ENCODE measurements around the gene CAPRIN1. TPM values are rescaled to one million over a fixed set of nuclear protein-coding genes. Genes with fewer than 3 reads are reported as not detected.

CAPRIN1 gene
- total and polyA plus RNA-seq, 2 experiments from 2014 or later: 119 to 365 TPM

DNA sequence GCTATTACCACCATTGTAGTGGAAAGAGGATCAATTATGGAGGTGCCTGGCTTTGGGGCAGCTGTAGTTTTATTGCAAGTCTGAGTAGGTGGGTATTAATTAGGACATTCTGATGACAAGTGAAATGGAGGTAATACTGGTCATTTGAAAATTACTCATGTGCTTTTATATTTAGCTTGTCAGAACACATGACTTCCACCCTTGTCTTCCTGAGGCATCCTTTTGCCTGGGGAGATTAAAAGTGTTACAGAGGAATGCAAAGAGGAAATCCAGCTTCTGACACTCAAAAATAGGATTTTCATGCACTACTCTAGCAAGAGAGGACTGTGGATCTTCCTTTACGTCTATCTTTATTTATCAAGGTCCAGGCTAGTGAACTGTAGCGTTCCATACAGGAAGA, 44.7 kb upstream of the CAPRIN1 start:
- H3K4me2 ChIP-seq: no peak overlapping the region
- TF ChIP-seq, protein P1, sequence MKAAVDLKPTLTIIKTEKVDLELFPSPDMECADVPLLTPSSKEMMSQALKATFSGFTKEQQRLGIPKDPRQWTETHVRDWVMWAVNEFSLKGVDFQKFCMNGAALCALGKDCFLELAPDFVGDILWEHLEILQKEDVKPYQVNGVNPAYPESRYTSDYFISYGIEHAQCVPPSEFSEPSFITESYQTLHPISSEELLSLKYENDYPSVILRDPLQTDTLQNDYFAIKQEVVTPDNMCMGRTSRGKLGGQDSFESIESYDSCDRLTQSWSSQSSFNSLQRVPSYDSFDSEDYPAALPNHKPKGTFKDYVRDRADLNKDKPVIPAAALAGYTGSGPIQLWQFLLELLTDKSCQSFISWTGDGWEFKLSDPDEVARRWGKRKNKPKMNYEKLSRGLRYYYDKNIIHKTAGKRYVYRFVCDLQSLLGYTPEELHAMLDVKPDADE (IDR thresholded peaks at IDR 0.05): no peak
- no peak for TF ChIP-seq POLR2AphosphoS5 (IDR thresholded peaks at IDR 0.05; ENCODE audit: low read depth)
- TF ChIP-seq ZNF114 (CRISPR knock-in tag; IDR thresholded peaks at IDR 0.05): no peak
- no peak for TF ChIP-seq CREB1 (CRISPR knock-in tag; IDR thresholded peaks at IDR 0.05; ENCODE audit: low read depth)
- TF ChIP-seq NANOG (IDR thresholded peaks at IDR 0.05; ENCODE audit: borderline replicate concordance): no peak
- TF ChIP-seq EZH2phosphoT487 (IDR thresholded peaks at IDR 0.05; ENCODE audit: unreplicated experiment): no peak
- TF ChIP-seq, protein P2, sequence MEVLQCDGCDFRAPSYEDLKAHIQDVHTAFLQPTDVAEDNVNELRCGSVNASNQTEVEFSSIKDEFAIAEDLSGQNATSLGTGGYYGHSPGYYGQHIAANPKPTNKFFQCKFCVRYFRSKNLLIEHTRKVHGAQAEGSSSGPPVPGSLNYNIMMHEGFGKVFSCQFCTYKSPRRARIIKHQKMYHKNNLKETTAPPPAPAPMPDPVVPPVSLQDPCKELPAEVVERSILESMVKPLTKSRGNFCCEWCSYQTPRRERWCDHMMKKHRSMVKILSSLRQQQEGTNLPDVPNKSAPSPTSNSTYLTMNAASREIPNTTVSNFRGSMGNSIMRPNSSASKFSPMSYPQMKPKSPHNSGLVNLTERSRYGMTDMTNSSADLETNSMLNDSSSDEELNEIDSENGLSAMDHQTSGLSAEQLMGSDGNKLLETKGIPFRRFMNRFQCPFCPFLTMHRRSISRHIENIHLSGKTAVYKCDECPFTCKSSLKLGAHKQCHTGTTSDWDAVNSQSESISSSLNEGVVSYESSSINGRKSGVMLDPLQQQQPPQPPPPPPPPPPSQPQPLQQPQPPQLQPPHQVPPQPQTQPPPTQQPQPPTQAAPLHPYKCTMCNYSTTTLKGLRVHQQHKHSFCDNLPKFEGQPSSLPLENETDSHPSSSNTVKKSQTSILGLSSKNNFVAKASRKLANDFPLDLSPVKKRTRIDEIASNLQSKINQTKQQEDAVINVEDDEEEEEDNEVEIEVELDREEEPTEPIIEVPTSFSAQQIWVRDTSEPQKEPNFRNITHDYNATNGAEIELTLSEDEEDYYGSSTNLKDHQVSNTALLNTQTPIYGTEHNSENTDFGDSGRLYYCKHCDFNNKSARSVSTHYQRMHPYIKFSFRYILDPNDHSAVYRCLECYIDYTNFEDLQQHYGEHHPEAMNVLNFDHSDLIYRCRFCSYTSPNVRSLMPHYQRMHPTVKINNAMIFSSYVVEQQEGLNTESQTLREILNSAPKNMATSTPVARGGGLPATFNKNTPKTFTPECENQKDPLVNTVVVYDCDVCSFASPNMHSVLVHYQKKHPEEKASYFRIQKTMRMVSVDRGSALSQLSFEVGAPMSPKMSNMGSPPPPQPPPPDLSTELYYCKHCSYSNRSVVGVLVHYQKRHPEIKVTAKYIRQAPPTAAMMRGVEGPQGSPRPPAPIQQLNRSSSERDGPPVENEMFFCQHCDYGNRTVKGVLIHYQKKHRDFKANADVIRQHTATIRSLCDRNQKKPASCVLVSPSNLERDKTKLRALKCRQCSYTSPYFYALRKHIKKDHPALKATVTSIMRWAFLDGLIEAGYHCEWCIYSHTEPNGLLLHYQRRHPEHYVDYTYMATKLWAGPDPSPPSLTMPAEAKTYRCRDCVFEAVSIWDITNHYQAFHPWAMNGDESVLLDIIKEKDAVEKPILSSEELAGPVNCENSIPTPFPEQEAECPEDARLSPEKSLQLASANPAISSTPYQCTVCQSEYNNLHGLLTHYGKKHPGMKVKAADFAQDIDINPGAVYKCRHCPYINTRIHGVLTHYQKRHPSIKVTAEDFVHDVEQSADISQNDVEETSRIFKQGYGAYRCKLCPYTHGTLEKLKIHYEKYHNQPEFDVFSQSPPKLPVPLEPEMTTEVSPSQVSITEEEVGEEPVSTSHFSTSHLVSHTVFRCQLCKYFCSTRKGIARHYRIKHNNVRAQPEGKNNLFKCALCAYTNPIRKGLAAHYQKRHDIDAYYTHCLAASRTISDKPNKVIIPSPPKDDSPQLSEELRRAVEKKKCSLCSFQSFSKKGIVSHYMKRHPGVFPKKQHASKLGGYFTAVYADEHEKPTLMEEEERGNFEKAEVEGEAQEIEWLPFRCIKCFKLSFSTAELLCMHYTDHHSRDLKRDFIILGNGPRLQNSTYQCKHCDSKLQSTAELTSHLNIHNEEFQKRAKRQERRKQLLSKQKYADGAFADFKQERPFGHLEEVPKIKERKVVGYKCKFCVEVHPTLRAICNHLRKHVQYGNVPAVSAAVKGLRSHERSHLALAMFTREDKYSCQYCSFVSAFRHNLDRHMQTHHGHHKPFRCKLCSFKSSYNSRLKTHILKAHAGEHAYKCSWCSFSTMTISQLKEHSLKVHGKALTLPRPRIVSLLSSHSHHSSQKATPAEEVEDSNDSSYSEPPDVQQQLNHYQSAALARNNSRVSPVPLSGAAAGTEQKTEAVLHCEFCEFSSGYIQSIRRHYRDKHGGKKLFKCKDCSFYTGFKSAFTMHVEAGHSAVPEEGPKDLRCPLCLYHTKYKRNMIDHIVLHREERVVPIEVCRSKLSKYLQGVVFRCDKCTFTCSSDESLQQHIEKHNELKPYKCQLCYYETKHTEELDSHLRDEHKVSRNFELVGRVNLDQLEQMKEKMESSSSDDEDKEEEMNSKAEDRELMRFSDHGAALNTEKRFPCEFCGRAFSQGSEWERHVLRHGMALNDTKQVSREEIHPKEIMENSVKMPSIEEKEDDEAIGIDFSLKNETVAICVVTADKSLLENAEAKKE (CRISPR knock-in tag; IDR thresholded peaks at IDR 0.05): no peak
- no peak for TF ChIP-seq JUNB (IDR thresholded peaks at IDR 0.05; ENCODE audit: unreplicated experiment)
- TF ChIP-seq, protein P3, sequence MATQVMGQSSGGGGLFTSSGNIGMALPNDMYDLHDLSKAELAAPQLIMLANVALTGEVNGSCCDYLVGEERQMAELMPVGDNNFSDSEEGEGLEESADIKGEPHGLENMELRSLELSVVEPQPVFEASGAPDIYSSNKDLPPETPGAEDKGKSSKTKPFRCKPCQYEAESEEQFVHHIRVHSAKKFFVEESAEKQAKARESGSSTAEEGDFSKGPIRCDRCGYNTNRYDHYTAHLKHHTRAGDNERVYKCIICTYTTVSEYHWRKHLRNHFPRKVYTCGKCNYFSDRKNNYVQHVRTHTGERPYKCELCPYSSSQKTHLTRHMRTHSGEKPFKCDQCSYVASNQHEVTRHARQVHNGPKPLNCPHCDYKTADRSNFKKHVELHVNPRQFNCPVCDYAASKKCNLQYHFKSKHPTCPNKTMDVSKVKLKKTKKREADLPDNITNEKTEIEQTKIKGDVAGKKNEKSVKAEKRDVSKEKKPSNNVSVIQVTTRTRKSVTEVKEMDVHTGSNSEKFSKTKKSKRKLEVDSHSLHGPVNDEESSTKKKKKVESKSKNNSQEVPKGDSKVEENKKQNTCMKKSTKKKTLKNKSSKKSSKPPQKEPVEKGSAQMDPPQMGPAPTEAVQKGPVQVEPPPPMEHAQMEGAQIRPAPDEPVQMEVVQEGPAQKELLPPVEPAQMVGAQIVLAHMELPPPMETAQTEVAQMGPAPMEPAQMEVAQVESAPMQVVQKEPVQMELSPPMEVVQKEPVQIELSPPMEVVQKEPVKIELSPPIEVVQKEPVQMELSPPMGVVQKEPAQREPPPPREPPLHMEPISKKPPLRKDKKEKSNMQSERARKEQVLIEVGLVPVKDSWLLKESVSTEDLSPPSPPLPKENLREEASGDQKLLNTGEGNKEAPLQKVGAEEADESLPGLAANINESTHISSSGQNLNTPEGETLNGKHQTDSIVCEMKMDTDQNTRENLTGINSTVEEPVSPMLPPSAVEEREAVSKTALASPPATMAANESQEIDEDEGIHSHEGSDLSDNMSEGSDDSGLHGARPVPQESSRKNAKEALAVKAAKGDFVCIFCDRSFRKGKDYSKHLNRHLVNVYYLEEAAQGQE (IDR thresholded peaks at IDR 0.05; ENCODE audit: unreplicated experiment): no peak
- TF ChIP-seq, protein P4, sequence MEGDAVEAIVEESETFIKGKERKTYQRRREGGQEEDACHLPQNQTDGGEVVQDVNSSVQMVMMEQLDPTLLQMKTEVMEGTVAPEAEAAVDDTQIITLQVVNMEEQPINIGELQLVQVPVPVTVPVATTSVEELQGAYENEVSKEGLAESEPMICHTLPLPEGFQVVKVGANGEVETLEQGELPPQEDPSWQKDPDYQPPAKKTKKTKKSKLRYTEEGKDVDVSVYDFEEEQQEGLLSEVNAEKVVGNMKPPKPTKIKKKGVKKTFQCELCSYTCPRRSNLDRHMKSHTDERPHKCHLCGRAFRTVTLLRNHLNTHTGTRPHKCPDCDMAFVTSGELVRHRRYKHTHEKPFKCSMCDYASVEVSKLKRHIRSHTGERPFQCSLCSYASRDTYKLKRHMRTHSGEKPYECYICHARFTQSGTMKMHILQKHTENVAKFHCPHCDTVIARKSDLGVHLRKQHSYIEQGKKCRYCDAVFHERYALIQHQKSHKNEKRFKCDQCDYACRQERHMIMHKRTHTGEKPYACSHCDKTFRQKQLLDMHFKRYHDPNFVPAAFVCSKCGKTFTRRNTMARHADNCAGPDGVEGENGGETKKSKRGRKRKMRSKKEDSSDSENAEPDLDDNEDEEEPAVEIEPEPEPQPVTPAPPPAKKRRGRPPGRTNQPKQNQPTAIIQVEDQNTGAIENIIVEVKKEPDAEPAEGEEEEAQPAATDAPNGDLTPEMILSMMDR (conservative IDR thresholded peaks at IDR 0.05; ENCODE audit: low read depth in 2 of 2): no peak
- TF ChIP-seq STAT1 (IDR thresholded peaks at IDR 0.05; ENCODE audit: unreplicated experiment): no peak
- TF ChIP-seq EZH2 (IDR thresholded peaks at IDR 0.05; ENCODE audit: low read depth, unreplicated experiment): no peak
- no peaks in the 10 kb centered on the region for H3K27me3 ChIP-seq (ENCODE audit: insufficient read depth)
- H2AFZ ChIP-seq: no peak overlapping the region
- DNase-seq (ENCODE audit: low spot score): no peak
- no peak for ATAC-seq
- Mint-ChIP-seq H3K4me3 (no peak overlapping the region), H3K27me3 (ENCODE audit: insufficient read depth, low read depth, poor library complexity) (peaks cover 8% of the 10 kb centered on the region), H3K27ac (no peak overlapping the region), H3K9me3 (no peaks in the 10 kb centered on the region), H3K4me1 (no peaks in the 10 kb centered on the region), H3K36me3 (ENCODE audit: low read depth) (no peaks in the 10 kb centered on the region)
- H3K79me2 ChIP-seq (replicated peaks; ENCODE audit: insufficient read depth): no peaks in the 10 kb centered on the region
- no peaks in the 10 kb centered on the region for H3K9me2 ChIP-seq (ENCODE audit: insufficient read depth)
- no peaks in the 10 kb centered on the region for H3K4me1 ChIP-seq (ENCODE audit: insufficient read depth)
- H4K20me1 ChIP-seq (replicated peaks; ENCODE audit: insufficient read depth): no peaks in the 10 kb centered on the region
- no peak overlapping the region for H3K27ac ChIP-seq (ENCODE audit: low read depth)
- H3K36me3 ChIP-seq (ENCODE audit: insufficient read depth): no peaks in the 10 kb centered on the region
- H3F3A ChIP-seq (replicated peaks; ENCODE audit: low read depth): no peaks in the 10 kb centered on the region
- no peak overlapping the region for H3K4me3 ChIP-seq

Measured in GM23338 (cell line).